Parathyroid adenoma (tissue), 2 donors: ENCODE measurements around the gene TMEM50B.

Experiments used
- H2AFZ ChIP-seq: fragments of 300-600 bp; sonication (generic); one replicate; pipeline ENCODE4 v1.7.0; 2017; ENCODE audit warnings: antibody characterized with exemption, mild to moderate bottlenecking
- H3K27ac ChIP-seq: fragments of 300-600 bp; sonication (generic); one replicate; pipeline ENCODE4 v1.7.0; 2017
- H3K27me3 ChIP-seq: fragments of 300-600 bp; sonication (generic); one replicate; pipeline ENCODE4 v1.7.0; 2017; ENCODE audit warnings: low read length; ENCODE audit not compliant: control insufficient read depth, insufficient read depth
- H3K36me3 ChIP-seq: fragments of 300-600 bp; sonication (generic); one replicate; pipeline ENCODE4 v1.7.0; 2017; ENCODE audit warnings: low read length; ENCODE audit not compliant: control insufficient read depth, insufficient read depth
- H3K4me1 ChIP-seq: fragments of 300-600 bp; sonication (generic); one replicate; pipeline ENCODE4 v1.7.0; 2017; ENCODE audit warnings: control low read depth
- H3K4me2 ChIP-seq: fragments of 300-600 bp; sonication (generic); one replicate; pipeline ENCODE4 v1.7.0; 2017; ENCODE audit warnings: low read length
- H3K4me3 ChIP-seq: fragments of 300-600 bp; sonication (generic); one replicate; pipeline ENCODE4 v1.7.0; 2017; ENCODE audit warnings: low read depth, low read length
- H3K79me2 ChIP-seq: fragments of 300-600 bp; sonication (generic); one replicate; pipeline ENCODE4 v1.7.0; 2017; ENCODE audit warnings: control low read depth
- H3K9ac ChIP-seq: fragments of 300-600 bp; sonication (generic); one replicate; pipeline ENCODE4 v1.7.0; 2017; ENCODE audit warnings: mild to moderate bottlenecking
- H3K9me3 ChIP-seq: fragments of 300-600 bp; sonication (generic); one replicate; pipeline ENCODE4 v1.7.0; 2017; ENCODE audit warnings: low read length; ENCODE audit not compliant: control insufficient read depth
- TF ChIP-seq, protein P1 (sequence below): fragments of 300-600 bp; sonication (generic); IDR thresholded peaks from one replicate; pipeline ENCODE4 v1.7.0; 2017; ENCODE audit warnings: antibody characterized with exemption, mild to moderate bottlenecking
- donor health status: primary hyperparathyroidism.

Gene TMEM50B

DNA sequence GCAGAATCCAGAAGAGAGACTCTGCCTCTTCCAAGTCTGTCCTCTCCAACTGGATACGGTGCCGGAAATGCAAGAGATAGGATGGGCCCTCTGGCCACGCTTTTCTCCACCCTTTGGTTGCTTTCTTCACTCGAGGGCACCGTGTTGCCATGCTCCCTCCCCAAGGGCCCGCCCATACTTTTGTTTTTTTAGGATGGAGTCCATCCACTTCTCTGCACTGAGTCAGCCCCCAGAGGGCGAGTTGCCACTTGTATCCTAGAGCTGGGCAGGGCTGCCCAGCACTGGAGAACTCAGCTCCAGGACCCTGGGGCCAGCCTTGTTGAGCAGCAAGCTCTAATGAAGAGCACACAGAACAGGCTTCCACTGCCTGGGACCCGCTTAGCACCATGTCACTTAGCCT lies 51.1 kb downstream of the TMEM50B start:
- H3K79me2 ChIP-seq, result no peaks in the 10 kb centered on the region
- H3K4me3 ChIP-seq, result no peak overlapping the region
- H3K4me1 ChIP-seq, result no peaks in the 10 kb centered on the region
- TF ChIP-seq, protein P1, sequence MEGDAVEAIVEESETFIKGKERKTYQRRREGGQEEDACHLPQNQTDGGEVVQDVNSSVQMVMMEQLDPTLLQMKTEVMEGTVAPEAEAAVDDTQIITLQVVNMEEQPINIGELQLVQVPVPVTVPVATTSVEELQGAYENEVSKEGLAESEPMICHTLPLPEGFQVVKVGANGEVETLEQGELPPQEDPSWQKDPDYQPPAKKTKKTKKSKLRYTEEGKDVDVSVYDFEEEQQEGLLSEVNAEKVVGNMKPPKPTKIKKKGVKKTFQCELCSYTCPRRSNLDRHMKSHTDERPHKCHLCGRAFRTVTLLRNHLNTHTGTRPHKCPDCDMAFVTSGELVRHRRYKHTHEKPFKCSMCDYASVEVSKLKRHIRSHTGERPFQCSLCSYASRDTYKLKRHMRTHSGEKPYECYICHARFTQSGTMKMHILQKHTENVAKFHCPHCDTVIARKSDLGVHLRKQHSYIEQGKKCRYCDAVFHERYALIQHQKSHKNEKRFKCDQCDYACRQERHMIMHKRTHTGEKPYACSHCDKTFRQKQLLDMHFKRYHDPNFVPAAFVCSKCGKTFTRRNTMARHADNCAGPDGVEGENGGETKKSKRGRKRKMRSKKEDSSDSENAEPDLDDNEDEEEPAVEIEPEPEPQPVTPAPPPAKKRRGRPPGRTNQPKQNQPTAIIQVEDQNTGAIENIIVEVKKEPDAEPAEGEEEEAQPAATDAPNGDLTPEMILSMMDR, result no peak
- no peak overlapping the region for H3K4me2 ChIP-seq
- H2AFZ ChIP-seq, result no peak overlapping the region
- no peak overlapping the region for H3K27ac ChIP-seq
- H3K9ac ChIP-seq, result no peak overlapping the region
- H3K36me3 ChIP-seq, result no peaks in the 10 kb centered on the region
- no peaks in the 10 kb centered on the region for H3K27me3 ChIP-seq
- no peaks in the 10 kb centered on the region for H3K9me3 ChIP-seq

DNA sequence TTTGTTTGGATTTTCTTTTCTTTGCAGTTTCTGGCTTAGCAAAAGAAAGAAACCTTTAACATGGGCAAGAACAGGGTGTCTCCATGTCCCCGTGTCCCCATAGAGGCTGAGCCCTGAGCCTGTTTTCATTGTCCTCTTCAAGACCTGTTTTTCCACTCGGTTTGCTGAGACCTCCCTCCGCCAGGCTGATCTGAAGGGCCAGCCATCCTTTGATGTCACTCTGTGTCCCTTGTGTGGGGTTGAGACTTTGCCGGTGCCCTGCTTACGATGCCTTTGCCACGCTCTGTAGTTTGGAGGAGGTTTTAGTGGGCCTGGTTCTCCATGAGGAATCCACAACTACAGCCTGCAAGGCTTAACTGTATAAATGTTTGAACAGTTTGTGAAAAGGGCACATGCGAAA lies 52.7 kb downstream of the TMEM50B start:
- no peak overlapping the region for H3K4me2 ChIP-seq
- H3K36me3 ChIP-seq, result no peaks in the 10 kb centered on the region
- peaks cover under 1% of the 10 kb centered on the region for H3K79me2 ChIP-seq
- H3K27me3 ChIP-seq, result no peaks in the 10 kb centered on the region
- H3K4me3 ChIP-seq, result no peak overlapping the region
- TF ChIP-seq, protein P1, result no peak
- no peak overlapping the region for H3K27ac ChIP-seq
- H3K4me1 ChIP-seq, result no peaks in the 10 kb centered on the region
- no peak overlapping the region for H2AFZ ChIP-seq
- no peak overlapping the region for H3K9ac ChIP-seq
- no peaks in the 10 kb centered on the region for H3K9me3 ChIP-seq

DNA sequence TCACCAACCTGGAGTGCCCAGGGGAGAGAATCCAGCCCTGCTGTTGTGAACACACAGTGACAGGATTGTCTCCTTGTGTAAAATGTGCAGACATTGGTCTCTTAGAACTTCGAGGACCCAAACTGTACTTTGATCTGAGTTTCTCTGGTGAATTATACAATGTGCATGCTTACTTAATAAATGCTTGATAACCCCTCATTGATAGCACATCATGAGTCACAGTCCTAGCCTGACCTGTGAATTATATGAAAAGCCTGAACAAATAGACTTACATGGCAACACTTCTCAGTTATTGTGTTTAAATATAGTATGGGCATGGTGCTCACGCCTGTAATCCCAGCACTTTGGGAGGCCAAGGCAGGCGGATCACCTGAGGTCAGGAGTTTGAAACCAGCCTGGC lies 53.9 kb downstream of the TMEM50B start:
- no peak overlapping the region for H2AFZ ChIP-seq
- H3K36me3 ChIP-seq, result no peaks in the 10 kb centered on the region
- peaks cover 2% of the 10 kb centered on the region for H3K79me2 ChIP-seq
- no peak overlapping the region for H3K4me3 ChIP-seq
- no peak overlapping the region for H3K4me2 ChIP-seq
- TF ChIP-seq, protein P1, result no peak
- H3K9ac ChIP-seq, result no peak overlapping the region
- H3K27me3 ChIP-seq, result no peaks in the 10 kb centered on the region
- no peak overlapping the region for H3K27ac ChIP-seq
- H3K9me3 ChIP-seq, result no peaks in the 10 kb centered on the region
- no peaks in the 10 kb centered on the region for H3K4me1 ChIP-seq

DNA sequence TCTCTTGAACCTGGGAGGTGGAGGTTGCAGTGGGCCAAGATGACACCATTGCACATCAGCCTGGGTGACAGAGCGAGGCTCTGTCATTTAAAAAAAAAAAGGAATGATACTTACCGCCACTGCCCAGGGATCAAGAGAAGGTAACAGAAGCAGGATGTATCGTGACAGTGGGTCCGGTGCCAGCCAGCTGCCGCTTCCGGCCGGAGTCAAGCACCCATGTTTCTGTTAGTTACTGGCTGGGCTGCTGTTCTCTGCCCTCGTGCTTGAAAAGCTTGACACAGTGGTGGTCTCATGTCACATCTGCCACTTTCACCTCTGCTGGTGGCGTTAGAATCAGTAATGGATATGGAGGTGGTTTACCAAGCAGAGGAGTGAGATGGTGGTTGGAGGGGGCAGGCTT lies 55.6 kb downstream of the TMEM50B start:
- Histone ChIP-seq H3K4me2 (no peak overlapping the region), H3K4me1 (no peaks in the 10 kb centered on the region), H3K4me3 (no peak overlapping the region), H3K27ac (no peak overlapping the region), H3K36me3 (no peaks in the 10 kb centered on the region), H3K79me2 (peaks cover 2% of the 10 kb centered on the region), H2AFZ (no peak overlapping the region), H3K9me3 (no peaks in the 10 kb centered on the region), H3K9ac (no peak overlapping the region), H3K27me3 (no peaks in the 10 kb centered on the region)
- TF ChIP-seq, protein P1, result no peak

DNA sequence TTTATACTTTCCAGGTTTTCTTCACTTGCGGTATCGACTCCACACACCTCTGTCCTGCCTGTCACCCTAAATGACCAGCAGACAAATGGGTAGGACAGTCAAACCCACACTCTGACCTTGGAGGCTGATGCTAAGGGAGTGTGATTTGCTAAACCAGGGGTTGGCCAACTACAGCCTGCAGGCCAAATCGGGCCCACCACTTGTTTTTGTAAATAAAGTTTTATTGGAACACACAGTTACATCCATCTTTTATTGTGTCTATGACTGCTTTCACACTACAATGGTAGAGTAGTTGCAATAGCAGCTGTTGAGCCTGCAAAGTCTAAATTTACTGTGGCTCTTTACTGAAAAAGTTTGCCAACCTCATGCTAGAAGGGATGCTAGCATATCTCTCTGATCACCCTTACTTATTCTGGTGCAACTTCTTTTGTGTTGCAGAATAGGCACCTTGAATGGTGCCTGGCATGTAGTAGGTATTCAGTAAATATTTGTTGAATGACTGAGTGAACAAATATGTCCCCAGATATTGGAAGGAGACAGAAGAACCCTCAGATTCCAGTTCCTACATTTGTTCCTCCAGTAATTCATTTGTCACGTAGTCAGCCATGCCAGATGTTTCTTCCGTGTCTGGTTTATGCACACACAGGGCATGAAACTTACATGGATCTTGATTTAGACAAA lies 57.9 kb downstream of the TMEM50B start:
- Histone ChIP-seq H3K9me3 (no peaks in the 10 kb centered on the region), H3K79me2 (peaks cover 2% of the 10 kb centered on the region), H3K27me3 (no peaks in the 10 kb centered on the region), H3K36me3 (no peaks in the 10 kb centered on the region), H3K4me3 (no peak overlapping the region), H3K4me2 (no peak overlapping the region), H3K27ac (no peak overlapping the region), H3K4me1 (no peaks in the 10 kb centered on the region), H2AFZ (no peak overlapping the region), H3K9ac (no peak overlapping the region)
- TF ChIP-seq, protein P1, result no peak
